ENCODE results near the gene PAK1.

GRCh38 chr11:77505956-77506355 lies 32.1 kb upstream of the PAK1 start:
- TF ChIP-seq CTCF (IDR thresholded peaks at IDR 0.05) (no peak), POLR2A (IDR thresholded peaks at IDR 0.05) (no peak)
